GM18507 (cell line): Measurements from ENCODE around the gene PIM3.

ENCODE experiments used
- DNase-seq: peaks from one replicate; pipeline ENCODE4 v3.0.0; 2011; ENCODE audit warnings: low read depth; ENCODE audit not compliant: insufficient read length; ENCODE audit errors: extremely low spot score
- FAIRE-seq: peaks from 2 replicates; lab custom pipeline; 2011; peaks lifted over from hg19 to GRCh38; lab: Jason Lieb, UNC

PIM3 gene

DNA sequence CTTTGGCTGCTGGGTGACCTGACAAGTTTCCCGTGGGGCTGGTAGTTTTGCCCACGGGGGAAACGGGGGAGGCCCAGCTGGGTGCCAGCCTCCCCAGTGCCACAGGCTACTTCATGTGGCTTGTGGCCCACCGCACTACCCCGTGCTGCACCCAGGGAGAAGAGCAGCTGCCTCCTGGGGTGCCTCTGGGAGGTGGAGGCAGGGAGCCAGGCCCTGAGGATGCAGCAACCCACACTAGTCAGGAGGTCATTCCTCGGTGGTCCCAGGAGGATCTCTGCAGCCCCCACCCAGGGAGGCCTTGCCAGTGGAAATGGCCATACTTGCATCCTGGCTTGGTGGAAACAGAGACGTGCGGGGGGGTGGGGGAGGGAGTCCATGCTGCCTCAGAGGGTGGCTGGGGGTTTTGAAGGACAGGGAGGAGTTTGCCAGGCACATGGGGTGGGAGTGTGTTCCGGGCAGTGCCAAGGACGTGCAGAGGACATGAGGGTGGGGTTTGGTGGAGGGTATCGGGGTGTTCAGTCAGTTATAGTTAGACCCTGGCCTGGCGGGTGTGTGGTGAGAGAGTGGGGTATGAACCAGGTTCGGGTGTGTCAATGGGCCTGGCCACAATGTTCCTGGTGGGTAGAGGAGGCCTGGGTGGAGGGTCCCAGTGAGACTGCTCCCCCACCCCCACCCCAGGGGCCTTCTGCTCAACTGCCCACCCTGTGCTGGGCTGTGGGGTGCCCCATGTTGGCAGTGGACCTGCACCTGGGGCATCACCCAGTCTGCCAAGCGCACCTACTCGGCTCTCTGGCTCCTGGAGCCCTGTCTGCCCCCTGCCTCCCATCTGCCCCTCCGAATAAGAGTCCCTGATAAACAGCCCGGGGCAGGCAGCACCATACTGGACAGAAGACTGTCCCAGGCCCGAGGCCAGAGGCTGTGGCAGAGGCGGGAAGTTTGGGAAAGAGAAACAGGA lies 3.8 kb downstream of the PIM3 start:
- FAIRE-seq (no peak), DNase-seq (no peak)

DNA sequence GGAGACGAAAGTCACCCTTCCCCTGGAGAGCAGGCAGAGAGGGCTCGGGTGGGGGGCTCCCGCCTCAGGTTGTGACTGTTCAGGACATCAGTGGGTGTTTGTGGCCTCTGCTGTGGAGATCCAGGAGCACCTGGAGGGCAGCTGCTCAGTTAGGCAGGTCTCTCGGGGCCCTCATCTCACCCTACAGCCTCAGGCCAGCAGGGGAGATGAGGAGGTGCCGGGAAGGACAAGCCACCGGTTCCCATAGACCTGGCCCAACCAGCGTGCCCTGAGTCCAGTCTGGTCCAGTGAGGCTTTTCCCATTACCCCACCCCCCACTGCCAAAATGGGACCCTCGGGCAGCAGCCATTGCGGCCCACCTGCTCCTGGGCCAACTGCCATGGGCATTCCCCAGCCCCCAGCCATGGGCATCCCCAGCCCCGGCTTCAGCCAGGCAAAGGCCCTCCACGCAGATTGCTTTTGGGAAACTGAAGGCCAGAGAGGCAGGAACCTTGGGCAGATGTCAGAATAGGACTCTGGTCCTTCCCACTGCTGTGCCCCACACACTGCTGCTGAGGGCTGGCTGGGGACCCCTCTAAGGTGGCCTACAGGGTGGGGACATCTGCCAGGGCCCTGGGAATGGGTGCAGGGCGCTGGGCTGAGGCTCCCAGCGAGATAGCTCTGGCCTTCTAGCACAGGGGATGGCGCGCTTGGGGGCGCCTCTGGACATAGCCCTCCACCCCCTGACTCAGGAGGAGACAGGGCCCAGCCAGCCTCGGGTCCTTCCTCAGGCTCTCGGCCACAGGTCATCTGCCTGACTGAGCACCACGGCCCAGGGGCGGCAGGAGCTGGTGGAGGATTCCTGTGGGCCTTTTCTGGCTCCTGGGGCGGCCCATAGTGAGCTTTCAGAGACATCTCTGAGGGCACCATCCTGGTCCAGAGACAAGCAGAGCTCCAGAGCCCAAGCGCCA lies 4.8 kb downstream of the PIM3 start:
- FAIRE-seq: no peak
- DNase-seq: no peak

DNA sequence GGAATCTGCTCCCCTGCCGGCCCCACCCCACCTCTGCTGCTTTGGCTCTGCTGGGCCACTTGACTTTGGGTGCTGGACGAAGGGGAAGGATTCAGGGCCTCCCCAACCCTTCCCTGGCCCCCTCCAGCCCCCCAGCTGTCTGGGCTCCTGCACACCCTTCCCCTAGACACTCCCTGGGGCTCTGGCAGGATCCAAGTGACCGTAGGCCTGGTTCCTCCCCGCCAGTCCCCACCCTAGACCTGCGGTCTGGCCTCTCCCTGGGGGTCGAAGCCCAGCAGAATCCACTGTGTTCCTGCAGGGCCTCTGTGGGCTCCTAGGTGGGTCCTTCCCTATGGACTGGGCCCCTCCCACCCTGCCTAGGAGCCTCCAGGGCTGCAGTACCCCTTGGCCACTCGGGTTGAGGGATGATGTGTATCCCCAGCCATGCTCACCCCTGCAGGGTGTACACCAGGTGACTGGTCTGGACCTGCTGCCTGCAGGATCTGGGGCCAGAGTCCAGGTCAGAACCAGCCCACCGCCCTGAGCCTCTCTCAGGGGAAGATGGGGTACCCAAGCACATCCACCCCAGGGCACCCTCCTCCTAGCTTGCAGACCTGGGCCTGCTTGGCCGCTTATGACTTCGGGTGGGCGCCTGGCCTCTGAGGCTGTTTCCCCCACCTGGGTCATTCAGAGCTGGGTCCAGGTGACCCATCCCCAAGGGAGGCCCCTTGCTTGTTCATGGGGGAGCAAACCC lies 5.6 kb downstream of the PIM3 start:
- FAIRE-seq (no peak), DNase-seq (no peak)

DNA sequence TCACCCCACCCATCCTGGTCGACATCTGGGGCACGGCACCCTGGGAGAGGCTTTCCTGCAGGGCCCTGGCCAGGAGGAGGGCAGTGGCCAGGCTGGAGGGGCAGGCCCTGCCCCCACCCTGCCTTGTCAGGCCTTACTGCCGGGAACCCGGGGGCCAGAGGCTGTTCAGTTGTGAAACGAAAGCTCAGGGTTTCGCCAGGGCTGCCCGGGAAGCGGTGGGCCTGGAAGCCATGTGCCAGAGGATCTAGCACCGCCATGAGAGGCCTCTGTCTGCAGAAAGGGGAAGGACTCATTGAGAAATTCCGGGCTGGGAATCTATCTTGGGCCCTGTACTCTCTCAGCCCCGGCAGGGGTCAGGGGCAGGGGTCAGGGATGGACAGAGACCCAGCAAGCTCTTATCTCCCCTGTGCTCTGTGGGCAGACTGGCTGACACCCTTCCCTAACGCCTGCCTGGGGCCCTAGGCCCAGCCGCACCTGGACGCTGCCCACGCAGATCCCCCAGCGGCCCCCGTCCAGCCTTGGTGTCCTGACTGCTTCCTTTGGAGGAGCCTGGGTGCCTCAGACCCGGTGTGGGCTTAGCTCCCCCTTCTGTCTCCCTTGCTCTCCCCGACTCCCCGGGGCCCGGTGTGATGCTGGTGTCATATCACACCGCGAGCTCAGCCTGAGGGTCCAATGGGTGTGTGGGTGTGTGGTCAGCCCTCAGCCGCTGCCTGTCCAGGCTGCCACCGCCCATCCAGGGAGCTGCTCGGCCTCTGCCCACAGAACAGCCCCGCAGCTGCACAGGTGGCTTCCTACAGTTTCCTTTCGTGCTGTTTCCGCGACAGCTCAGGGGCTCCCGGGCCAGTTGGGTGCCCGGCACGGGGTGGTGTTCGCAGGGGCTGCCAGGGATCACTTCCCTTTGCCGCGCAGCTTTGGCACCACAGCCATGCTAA lies 6.5 kb downstream of the PIM3 start:
- FAIRE-seq: no peak

DNA sequence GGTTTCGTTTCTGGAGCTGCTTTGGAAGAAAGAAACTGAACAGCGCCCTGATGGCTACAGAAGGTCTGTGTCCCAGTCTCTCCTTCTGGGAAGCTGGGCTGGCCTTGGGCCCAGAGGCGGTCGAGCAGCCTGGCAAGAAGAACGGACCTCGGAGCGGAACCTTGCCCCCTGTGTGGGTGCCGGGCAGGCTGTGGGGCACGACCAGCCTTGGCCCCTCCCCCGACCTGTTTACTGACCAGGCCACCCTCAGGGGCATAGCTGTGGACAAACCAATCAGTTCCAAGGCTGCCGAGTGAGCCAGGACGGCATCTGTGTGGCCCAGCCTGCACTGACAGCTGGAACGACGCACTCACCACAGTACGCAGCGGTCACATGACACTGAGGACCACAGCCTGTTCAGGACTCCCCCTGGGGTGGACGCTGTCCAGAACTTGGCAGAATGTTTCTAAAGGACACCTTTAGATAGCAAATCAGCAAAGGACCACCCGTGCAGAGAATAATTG lies 7.2 kb downstream of the PIM3 start:
- FAIRE-seq: no peak
- DNase-seq: no peak

More for the DNA sequence above, 6.5 kb downstream of the PIM3 start:
- no peak for DNase-seq

DNA sequence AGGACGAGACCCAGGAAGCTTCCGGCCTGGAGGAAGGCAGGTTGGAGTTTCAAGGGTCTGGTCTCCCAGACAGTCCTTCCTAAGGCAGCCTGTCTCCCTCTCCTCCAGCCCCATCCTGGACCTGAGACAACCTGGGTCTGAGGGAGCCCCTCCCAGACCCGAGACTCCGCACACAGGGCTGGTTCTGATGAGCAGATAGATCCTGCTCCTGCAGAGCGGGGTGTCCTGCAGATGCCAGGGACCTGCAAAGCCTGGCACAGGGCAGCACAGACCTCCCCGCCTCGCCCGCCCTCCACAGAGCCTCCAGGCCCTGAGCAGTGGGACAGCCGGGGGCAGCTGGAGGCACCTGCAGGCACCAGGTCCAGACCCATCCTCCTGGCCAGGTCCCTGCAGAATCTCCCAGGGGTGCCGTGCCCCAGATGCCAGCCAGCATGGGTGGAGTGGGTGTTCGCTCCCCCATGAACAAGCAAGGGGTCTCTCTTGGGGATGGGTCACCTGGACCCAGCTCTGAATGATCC lies 7.8 kb downstream of the PIM3 start:
- no peak for FAIRE-seq
- no peak for DNase-seq

DNA sequence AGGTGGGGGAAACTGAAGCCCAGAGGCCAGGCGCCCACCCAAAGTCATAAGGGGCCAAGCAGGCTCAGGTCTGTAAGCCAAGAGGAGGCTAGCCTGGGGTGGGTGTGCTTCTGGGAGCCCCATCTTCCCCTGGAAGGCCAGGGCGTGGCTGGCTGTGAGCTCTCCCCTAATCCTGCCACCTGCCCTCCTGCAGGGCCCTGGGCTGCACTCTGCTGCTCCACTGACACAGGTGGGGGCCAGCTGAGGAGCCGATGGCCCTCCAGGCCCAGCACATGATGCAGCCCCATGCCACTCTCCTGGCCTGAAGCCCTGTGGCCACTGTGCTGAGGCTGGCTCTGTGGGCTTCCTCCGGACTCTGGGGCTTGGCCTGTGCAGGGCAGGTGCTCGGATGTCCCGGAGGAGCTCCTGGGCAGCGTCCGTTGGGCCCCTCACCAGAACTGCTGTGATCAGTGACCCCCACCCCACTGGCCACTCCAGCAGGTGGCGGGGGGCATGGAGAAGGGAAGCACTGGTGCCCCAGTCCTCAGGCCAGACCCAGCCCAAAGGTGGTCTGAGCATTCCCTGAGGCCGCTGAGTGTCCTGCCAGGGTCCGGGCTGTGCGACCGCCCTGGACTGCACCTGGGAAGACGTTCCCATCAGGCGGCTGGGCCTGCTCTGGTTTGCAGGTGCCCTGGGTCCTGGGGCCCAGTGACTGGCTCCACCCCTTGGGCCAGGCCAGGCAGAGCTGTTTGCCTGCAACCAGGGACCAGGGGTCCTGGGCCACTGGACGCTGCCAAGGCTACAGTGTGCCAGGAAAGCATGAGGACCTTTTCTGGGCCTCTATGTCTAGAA lies 8.5 kb downstream of the PIM3 start:
- FAIRE-seq (no peak), DNase-seq (no peak)

DNA sequence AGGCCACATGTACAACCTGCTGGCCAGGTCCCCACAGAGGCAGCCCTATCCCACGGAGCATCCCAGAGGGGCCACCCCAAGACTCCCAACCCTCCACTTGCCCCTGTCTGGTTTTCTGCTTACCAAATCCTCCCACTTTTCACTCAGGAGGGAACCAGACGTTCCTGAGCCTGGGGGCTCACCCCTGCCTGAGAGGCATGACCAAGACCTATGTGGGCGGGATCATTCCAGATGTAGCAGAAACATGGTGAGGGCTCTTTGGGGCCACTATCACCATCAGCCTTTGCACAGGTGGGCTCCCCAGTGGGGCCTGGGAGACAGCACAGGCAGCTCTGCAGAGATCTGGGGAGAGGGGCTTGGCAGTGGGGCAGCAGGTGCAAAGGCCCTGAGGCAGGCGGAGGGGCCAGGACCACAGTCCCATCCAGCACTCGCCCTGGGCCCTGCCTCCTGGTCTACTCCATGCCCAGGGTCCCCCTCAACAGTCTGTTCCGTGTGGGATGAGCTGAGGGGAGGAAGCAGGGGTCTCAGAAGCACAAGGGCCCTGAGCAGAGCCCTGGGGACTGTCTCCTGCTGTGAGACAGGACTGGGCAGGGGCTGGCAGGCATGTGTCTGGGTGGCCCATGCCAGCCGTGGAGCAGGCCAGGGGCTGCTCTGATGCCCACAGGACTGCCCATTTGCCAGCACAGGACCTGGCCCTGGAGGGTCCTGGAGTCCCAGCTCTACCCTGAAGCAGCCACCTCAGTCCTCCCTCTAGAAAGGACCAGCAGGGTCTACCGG lies 9.4 kb downstream of the PIM3 start:
- no peak for DNase-seq
- no peak for FAIRE-seq

DNA sequence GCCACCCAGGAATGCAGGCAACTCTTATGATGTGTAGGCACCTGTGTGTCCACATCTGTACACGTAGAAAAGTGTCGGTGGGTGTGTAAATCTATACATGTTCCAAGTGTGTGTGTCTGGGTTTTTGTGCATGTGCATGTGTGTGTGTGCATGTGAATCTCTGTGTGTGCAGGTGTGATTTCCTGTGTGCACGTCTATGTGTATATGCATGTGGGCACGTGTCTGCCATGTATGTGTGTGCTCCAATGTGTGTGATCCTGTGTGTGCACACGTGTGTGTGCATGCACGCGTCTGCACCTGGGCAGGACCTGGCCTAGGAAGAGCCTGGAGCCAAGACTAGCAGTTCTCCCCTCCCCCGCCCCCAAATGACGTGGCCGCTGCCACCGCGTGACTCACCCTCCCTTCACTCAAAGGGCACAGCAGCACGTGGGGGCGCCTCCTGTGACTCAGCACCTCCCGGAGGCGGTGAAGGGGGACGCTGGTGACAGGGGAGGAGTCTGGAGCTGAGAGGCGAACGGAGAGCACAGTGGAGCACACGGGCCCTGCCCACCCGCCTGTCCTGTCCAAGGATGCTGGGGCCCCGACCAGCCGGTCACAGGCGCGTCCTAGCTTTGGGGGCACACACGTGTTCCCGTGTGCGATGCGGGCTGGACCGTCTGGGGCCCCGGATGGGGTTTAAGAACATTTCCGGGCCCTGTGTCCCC lies 10.1 kb downstream of the PIM3 start:
- FAIRE-seq: no peak
- DNase-seq: peak; percentile 77

DNA sequence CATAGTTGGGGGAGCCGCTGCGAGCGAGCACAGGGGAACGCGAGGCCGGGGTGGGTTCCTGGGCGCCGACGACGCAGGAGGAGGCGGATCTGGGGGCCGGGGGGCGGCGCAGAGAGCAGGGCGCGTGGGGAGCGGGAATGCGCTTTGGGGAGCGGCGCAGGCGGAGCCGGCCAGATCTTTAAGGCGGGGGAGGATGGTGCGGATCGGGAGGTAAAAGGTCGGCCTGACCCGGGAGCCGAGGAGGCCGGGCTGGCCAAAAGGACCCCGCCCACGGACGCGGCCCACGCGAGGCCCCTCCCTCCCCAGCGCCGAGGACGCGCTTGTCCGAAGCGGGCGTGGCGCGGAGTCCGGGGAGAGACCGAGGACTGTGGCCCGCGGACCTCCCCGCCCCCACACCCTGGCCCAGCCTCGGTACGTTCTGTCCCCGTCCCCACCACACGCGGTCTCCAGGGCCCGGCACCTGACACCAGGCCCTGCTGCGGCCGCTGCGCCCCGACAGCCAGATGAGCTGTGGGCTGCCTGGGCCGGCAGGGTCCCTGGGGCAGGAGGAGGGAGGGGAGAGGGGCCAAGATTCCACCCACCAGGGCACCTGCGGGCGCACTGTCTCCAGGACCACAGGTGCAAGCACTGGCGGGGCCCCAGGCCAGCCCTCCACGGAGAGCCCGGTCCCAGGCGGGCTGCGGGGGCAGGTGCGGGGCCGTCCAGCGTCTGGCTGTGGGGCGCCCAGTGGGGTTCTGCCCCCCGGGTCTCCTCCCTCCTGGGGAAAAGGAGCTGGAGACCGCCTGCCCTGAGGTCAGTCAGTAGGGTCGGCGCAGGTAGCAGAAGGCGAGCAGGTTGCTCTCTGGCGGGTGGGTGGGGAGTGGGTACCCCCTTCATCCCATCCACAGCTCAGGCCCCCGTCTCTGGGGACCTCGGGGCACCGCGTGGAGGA lies 10.9 kb downstream of the PIM3 start:
- FAIRE-seq (no peak), DNase-seq (no peak)

DNA sequence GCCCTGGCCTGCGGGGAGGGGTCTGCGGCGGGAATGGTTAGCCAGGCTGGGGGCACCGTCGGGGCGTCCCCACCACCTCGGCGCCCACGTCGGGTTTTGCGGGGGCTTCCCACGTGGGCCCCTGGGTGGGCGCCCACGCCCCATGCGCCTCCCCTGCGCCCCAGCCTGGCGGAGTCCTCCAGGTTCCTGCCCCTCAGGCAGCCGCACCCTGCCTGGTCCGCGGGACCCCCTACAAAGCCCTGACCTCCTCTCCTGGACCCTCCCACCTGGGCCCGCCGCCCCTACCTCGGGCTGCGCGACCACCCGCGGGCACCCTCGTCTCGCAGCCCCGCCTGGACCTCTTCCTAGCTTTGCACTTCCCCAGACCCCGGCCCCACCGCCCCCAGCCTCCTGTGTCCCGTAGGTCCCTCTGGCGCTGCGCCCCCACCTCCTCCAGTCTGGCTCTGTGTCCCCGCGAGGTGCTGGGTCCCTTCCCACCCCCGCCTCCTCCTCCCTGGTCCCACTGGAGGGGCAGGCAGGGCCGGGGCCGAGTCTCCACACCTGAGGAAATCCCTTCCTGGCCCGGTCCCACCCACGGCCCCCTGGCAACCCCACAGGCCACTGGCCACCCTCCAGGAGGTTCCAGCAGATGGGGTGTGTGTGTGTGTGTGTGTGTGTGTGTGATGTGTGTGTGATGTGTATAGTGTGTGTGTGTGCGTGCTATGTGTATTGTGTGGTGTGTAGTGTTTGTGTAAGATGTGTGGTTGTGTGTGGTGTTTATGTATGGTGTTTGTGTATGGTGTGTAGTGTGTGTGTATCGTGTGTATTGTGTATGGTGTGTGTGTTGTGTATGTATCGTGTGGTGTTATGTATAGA lies 11.8 kb downstream of the PIM3 start:
- FAIRE-seq: no peak
- DNase-seq: no peak

DNA sequence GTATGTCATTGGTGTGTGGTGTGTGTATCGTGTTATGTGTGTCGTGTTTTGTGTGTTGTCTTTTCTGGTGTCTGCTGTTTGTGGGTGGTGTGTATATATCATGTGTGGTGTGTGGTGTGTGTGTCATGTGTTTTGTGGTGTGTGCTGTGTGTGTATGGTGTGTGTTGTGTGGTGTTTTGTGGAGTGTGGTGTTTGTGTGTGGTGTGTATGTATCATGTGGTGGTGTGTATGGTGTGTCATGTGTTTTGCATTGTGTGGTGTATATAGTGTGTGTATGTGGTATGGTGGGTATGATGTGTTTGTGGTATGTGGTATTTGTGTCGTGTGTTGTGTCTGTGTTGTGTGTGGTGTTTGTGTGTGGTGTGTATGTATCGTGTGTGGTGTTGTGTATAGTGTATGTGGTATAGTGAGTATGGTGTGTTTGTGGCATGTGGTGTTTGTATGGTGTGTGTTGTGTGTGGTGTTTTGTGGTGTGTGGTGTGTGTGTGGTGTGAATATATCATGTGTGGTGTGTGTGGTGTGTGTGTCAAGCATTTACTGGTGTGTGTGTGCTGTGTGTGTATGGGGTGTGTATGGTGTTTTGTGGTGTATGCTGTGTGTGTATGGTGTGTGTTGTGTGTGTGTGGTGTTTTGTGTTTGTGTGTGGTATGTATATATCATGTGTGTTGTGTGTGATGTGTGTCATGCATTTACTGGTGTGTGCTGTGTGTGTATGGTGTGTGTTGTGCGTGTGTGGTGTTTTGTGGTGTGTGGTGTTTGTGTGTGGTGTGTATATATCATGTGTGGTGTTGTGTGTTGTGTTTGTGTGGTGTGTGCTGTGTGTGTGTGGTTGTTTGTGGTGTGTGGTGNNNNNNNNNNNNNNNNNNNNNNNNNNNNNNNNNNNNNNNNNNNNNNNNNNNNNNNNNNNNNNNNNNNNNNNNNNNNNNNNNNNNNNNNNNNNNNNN lies 12.7 kb downstream of the PIM3 start:
- no peak for DNase-seq
- no peak for FAIRE-seq
